ENCODE data around the gene NR4A3.

GRCh38 chr9:99807276-99807852, 14.3 kb upstream of the NR4A3 start:
- TF ChIP-seq SMC3 (IDR thresholded peaks at IDR 0.05; ENCODE audit: low read depth, low read length) (peak; percentile 42), JUND (IDR thresholded peaks at IDR 0.05) (no peak), POLR2AphosphoS5 (IDR thresholded peaks at IDR 0.05; ENCODE audit: low read depth, low read length) (no peak), MEF2A (IDR thresholded peaks at IDR 0.05; ENCODE audit: borderline replicate concordance, low read depth) (no peak)
- TF ChIP-seq, protein P1, sequence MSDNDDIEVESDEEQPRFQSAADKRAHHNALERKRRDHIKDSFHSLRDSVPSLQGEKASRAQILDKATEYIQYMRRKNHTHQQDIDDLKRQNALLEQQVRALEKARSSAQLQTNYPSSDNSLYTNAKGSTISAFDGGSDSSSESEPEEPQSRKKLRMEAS (IDR thresholded peaks at IDR 0.05; ENCODE audit: low read depth): no peak
- TF ChIP-seq, protein P2, sequence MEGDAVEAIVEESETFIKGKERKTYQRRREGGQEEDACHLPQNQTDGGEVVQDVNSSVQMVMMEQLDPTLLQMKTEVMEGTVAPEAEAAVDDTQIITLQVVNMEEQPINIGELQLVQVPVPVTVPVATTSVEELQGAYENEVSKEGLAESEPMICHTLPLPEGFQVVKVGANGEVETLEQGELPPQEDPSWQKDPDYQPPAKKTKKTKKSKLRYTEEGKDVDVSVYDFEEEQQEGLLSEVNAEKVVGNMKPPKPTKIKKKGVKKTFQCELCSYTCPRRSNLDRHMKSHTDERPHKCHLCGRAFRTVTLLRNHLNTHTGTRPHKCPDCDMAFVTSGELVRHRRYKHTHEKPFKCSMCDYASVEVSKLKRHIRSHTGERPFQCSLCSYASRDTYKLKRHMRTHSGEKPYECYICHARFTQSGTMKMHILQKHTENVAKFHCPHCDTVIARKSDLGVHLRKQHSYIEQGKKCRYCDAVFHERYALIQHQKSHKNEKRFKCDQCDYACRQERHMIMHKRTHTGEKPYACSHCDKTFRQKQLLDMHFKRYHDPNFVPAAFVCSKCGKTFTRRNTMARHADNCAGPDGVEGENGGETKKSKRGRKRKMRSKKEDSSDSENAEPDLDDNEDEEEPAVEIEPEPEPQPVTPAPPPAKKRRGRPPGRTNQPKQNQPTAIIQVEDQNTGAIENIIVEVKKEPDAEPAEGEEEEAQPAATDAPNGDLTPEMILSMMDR (IDR thresholded peaks at IDR 0.05): peak; percentile 89
